ENCODE measurements around the gene OTUD5.

DNA sequence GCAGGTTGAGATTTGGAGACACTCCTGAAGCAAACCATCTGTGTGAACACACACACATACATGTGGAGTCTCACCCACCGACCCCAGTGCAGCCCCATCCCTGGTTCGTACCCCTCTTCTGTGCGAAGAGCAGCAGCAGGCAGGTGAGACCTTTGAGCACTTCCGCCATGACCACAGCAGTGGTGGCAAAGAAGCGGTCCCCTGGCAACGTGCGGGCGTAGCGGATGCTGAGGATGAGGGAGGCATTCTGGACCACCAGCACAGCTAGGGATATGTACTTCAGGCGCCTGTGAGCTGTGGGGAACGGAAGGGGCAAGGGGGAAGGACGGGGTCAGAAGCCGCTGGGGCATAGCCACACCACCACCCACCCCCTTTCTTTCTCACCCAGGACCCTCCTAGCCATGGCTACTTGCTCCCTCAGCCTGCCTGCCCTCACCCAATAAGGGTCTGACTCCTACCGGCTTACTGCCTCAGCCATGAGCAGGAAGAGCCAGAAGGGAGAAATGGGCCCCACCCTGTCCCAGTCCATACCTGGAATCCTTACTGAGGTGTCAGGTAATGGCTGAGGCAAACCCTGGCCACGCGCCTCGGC is 47.6 kb downstream of the OTUD5 start:
- TF ChIP-seq POLR2AphosphoS5 (IDR thresholded peaks at IDR 0.05; ENCODE audit: low read depth, low read length): no peak
- TF ChIP-seq, protein P1, sequence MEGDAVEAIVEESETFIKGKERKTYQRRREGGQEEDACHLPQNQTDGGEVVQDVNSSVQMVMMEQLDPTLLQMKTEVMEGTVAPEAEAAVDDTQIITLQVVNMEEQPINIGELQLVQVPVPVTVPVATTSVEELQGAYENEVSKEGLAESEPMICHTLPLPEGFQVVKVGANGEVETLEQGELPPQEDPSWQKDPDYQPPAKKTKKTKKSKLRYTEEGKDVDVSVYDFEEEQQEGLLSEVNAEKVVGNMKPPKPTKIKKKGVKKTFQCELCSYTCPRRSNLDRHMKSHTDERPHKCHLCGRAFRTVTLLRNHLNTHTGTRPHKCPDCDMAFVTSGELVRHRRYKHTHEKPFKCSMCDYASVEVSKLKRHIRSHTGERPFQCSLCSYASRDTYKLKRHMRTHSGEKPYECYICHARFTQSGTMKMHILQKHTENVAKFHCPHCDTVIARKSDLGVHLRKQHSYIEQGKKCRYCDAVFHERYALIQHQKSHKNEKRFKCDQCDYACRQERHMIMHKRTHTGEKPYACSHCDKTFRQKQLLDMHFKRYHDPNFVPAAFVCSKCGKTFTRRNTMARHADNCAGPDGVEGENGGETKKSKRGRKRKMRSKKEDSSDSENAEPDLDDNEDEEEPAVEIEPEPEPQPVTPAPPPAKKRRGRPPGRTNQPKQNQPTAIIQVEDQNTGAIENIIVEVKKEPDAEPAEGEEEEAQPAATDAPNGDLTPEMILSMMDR (IDR thresholded peaks at IDR 0.05): no peak
- TF ChIP-seq, protein P2, sequence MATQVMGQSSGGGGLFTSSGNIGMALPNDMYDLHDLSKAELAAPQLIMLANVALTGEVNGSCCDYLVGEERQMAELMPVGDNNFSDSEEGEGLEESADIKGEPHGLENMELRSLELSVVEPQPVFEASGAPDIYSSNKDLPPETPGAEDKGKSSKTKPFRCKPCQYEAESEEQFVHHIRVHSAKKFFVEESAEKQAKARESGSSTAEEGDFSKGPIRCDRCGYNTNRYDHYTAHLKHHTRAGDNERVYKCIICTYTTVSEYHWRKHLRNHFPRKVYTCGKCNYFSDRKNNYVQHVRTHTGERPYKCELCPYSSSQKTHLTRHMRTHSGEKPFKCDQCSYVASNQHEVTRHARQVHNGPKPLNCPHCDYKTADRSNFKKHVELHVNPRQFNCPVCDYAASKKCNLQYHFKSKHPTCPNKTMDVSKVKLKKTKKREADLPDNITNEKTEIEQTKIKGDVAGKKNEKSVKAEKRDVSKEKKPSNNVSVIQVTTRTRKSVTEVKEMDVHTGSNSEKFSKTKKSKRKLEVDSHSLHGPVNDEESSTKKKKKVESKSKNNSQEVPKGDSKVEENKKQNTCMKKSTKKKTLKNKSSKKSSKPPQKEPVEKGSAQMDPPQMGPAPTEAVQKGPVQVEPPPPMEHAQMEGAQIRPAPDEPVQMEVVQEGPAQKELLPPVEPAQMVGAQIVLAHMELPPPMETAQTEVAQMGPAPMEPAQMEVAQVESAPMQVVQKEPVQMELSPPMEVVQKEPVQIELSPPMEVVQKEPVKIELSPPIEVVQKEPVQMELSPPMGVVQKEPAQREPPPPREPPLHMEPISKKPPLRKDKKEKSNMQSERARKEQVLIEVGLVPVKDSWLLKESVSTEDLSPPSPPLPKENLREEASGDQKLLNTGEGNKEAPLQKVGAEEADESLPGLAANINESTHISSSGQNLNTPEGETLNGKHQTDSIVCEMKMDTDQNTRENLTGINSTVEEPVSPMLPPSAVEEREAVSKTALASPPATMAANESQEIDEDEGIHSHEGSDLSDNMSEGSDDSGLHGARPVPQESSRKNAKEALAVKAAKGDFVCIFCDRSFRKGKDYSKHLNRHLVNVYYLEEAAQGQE (IDR thresholded peaks at IDR 0.05; ENCODE audit: insufficient read depth in 1 of 2, low read depth in 2 of 2, low read length in 1 of 2): no peak

Data from Panc1 (cell line).